GM21786 (cell line): ENCODE data around the gene GP1BA.

Experiments
- ATAC-seq: cut with Tn5 transposase; IDR thresholded peaks from one replicate; pipeline ENCODE4 v1.9.1; 2021; ENCODE audit not compliant: unreplicated experiment

Gene GP1BA

GRCh38 chr17:4931963-4932362 lies at the start of gene GP1BA:
Gene GP1BA, plus strand, starts transcription at chr17:4932277. Its CDS starts 328 bp downstream, at chr17:4932605.
- ATAC-seq = no peak

GRCh38 chr17:4884489-4884888 lies 47.6 kb upstream of the GP1BA start:
- ATAC-seq = no peak

- no peak for ATAC-seq
Measured at GRCh38 chr17:4886830-4887229, 45.2 kb upstream of the GP1BA start.

DNA sequence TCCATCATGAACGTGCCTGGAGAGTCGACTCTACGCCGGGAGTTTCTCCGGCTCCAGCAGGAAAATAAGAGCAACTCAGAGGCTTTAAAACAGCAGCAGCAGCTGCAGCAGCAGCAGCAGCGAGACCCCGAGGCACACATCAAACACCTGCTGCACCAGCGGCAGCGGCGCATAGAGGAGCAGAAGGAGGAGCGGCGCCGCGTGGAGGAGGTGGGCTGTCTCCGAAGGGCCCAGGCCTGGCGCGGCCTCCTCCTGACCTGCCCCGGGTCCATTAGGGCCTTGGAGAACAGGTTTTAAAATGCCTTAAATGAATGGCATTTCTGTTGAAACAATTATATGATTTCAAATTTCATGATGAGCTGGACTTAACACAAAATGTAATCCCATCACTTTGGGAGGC lies 44.5 kb upstream of the GP1BA start:
- ATAC-seq = no peak

DNA sequence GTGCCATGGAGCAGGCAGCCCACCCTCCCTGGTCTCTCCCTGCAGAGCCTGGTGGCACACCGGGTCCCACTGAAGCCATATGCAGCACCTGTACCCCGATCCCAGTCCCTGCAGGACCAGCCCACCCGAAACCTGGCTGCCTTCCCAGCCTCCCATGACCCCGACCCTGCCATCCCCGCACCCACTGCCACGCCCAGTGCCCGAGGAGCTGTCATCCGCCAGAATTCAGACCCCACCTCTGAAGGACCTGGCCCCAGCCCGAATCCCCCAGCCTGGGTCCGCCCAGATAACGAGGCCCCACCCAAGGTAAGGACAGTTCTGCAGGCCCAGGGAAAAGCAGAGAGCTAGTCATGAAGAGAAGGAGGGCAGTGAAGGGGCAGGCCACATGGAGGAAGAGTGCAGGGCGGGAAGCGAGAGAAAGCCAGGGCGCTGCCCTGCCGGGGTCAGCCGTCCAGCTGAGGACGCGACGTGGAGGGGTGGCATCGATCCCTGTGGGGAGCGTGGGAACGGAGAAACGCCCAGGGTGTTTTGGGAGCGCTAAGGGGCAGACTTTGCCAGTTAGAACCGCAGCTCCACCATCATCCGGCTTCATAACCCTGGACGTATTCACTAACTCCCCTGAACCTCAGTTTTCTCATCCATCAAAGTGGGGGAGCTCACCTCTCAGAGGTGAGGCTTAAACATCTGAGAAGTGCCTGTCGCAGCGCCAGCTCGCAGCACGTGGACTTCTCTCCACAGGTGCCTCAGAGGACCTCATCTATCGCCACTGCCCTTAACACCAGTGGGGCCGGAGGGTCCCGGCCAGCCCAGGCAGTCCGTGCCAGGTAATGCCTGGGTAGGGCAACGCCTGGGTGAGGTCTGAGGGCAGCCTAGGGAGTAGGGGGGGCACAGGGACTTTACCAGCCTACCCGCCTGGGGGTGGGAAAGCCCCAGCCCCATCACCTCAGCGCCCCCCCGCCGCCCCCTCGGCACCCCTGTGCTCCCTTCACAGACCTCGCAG lies 40.4 kb upstream of the GP1BA start:
- ATAC-seq = no peak

DNA sequence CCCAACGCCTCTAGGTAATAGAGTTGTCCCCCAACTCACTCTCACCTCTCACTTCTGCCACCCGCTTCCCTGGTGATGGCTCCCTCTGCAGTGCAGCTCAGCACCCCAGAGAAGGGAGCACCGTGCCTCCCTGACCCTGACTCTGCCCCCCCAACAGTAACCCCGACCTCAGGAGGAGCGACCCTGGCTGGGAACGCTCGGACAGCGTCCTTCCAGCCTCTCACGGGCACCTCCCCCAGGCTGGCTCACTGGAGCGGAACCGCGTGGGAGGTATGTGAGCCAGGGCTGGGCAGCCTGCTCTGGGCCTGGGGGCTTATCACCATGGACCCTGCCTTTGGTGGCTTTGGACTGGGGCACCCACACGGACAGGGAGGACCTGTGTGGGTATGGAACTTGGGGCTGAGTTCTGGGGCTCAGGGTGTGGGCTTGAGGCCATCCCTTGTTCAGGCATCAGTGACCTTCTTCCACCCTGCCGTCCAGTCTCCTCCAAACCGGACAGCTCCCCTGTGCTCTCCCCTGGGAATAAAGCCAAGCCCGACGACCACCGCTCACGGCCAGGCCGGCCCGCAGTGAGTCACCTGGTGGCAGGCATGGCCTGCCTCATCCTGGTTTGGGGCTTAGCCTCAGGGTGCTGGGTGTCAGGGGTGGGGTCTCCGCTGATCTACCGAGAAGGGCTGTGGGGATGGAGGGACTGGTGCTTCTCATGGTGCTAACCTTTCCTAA lies 39.4 kb upstream of the GP1BA start:
- no peak for ATAC-seq

DNA sequence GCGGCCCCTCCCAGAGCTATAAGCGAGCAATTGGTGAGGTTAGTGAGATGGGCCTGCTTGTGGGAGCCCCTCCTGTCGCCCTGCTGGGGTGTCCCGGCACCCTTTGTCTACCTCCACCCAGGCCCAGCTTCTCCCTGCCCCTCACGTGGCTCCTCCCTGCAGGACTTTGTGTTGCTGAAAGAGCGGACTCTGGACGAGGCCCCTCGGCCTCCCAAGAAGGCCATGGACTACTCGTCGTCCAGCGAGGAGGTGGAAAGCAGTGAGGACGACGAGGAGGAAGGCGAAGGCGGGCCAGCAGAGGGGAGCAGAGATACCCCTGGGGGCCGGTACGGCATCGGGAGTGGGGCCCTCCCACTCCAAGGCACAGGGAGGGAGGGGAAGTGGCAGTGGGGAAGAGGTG lies 38.8 kb upstream of the GP1BA start:
- no peak for ATAC-seq

DNA sequence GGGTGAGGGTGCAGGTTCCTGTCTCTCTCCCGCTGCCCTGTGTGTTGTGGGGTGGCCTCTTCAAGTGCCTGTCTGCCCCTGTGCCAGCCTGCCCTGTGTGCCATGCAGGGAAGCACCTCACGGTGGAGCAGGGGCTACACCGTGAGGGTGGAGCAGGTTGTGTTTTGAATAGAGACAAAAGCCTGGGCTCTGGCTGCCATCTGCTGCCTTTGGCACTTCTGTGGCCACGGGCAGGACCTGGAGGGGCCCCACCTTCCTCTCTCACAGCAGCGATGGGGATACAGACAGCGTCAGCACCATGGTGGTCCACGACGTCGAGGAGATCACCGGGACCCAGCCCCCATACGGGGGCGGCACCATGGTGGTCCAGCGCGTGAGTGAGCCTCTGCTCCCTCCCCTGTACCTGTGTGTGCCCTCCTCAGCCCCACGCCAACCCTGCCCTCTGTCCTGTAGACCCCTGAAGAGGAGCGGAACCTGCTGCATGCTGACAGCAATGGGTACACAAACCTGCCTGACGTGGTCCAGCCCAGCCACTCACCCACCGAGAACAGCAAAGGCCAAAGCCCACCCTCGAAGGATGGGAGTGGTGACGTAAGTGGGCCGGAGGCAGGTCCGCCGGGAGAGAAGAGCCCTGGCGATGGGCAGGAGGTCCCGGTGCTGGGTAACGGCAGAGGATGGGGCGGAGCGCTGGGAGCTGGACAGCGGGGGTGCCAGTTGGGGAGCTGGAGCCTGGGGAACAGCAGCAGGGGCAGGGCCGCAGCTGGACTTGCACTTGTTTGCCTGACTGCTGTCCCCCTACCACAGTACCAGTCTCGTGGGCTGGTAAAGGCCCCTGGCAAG lies 38.1 kb upstream of the GP1BA start:
- ATAC-seq = no peak

GRCh38 chr17:4895121-4895520 lies 37.0 kb upstream of the GP1BA start:
- ATAC-seq = no peak

DNA sequence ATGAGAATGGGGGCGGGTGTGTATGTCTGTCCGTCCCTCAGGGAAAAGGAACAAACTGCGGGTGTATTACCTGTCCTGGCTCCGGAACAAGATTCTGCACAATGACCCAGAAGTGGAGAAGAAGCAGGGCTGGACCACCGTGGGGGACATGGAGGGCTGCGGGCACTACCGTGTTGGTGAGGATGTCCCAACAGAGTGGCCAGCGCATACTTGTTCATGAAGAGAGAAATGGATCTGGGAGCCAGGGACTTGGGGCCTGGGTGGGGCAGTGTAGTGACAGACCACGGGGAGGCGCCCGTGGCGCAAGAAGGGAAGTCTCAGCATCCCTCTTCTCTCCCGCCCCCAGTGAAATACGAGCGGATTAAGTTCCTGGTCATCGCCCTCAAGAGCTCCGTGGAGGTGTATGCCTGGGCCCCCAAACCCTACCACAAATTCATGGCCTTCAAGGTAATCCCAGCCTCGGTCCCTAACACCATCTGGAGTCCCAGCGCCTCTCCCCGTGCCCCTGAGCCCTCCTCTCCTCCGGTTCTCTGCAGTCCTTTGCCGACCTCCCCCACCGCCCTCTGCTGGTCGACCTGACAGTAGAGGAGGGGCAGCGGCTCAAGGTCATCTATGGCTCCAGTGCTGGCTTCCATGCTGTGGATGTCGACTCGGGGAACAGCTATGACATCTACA lies 36.3 kb upstream of the GP1BA start:
- no peak for ATAC-seq

- ATAC-seq = no peak
Measured at GRCh38 chr17:4896332-4897197, 35.5 kb upstream of the GP1BA start.

GRCh38 chr17:4897198-4897687 lies 34.8 kb upstream of the GP1BA start:
- no peak for ATAC-seq

- no peak for ATAC-seq
Measured at GRCh38 chr17:4897785-4898184, 34.3 kb upstream of the GP1BA start.

- ATAC-seq = no peak
Measured at GRCh38 chr17:4898351-4898750, 33.7 kb upstream of the GP1BA start.

DNA sequence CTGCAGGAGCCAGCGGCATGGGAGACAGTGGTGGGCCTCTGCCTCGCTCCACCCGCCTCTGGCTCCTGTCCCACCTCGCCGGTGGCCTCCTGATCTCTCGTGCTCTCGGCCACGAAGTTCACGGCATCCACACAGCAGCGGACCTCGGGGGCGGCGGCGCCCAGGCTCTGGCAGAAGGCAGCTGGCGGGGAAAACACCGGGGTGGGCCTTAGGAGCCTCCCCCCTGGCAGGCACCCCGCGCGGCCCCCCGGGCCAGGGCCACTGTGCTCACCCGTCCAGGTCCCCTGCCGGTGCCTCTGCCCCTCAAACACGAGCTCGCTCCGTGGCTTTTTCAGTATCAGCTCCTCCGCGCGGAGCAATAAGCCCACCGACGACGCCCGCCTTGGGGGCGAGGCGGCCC lies 33.1 kb upstream of the GP1BA start:
- ATAC-seq = no peak

GRCh38 chr17:4899341-4900230 lies 32.5 kb upstream of the GP1BA start, which contains the start of gene C17orf107:
Gene C17orf107, plus strand, starts transcription at chr17:4899536. Its CDS starts 227 bp downstream, at chr17:4899763.
- ATAC-seq = no peak

GRCh38 chr17:4900231-4901107 lies 31.6 kb upstream of the GP1BA start:
- no peak for ATAC-seq
